ENCODE measurements around the gene TSC1.

DNA sequence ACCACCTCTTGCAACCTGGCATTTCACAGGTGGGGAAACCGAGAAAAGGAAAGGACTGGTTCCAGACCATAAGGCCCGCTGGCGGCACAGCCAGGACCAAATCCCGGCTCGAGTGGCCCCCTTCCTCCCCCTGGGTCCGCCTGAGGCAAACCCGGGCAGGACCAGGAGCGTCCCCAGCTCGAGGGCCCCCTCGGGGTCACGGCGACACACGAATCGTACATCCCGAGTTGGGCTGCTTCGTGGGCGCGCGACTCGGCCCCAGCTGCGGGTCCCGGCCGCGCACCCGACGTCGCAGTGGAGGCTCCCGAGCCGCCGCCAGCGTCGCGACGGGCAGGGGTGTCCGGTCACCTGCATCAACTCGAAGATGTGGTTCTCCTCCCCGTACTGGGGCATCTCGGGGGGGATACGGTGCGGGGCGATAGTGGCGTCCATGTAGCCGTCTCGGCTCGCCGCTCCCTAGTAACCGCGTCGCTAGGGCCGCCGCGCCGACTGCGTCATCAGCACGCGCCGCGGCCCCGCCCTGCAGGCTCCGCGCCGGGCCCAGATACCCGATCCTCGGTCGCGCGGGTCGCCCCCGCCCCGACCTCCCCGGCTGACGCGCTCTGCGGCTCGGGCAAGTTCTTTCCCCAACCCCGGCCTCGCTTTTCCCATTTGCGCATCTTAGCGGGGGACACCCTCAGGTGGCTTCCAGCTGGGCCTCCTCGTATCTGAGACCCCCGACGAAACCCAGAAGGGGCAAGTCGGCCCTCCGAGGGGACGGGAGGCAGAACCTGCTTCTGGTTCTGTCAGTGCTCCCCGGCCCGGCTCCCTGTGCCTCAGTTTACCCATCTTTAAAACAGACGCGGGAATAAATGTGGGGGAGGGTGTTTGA, 66.4 kb downstream of the TSC1 start, which contains the start of gene AK8:
- no peak for TF ChIP-seq CTCF (conservative IDR thresholded peaks at IDR 0.05; ENCODE audit: low read depth, low read length)
- TF ChIP-seq EZH2 (IDR thresholded peaks at IDR 0.05; ENCODE audit: borderline replicate concordance, low read depth, low read length, poor library complexity, severe bottlenecking), result no peak

All from A673 (cell line).